Neural progenitor cell (in vitro differentiated cells): ENCODE results near the gene ADORA1.

Source experiments
- CTCF ChIP-seq: fragments of 200-600 bp; sonication (generic); IDR thresholded peaks from 2 replicates; pipeline ENCODE4 v1.5.1; 2017; ENCODE audit warnings: antibody characterized with exemption, mild to moderate bottlenecking
- EZH2 ChIP-seq: fragments of 200-600 bp; sonication (generic); IDR thresholded peaks from 2 replicates; pipeline ENCODE4 v1.6.1; 2017; ENCODE audit warnings: antibody characterized with exemption, mild to moderate bottlenecking, moderate library complexity
- EZH2phosphoT487 ChIP-seq: fragments of 200-600 bp; sonication (generic); IDR thresholded peaks from 2 replicates; pipeline ENCODE4 v1.6.1; 2017; ENCODE audit warnings: antibody characterized with exemption

DNA sequence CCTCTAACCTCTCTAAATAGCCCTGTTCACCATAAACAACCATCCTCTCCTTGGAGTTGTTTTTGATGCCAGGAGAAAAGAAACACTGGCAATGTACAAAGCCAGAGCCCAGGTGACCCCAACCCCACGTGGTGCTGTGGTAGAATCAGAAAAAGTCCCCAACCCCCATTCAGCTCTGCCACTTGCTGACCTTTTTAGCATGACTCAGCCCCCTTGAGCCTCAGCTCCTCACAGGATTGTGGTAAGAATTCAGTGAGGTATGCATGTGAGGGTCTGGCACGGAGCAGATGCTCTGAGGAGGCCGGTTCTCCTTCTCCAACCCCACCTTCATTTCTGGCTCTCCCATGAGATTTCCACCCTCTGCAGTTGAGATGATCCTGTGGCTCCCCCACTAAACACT lies 70.1 kb downstream of the ADORA1 start:
- TF ChIP-seq CTCF, result no peak
- TF ChIP-seq EZH2, result no peak
- TF ChIP-seq EZH2phosphoT487, result no peak
